Smooth muscle cell (in vitro differentiated cells): ENCODE results near the gene DCTN3. TPM values are rescaled to one million over a fixed set of nuclear protein-coding genes. Genes with fewer than 3 reads are reported as not detected.

Source experiments
- DNase-seq: peaks from one replicate; lab custom pipeline; 2025; ENCODE audit not compliant: unreplicated experiment; lab: John Stamatoyannopoulos, UW
- H2AFZ ChIP-seq: fragments of 200-600 bp; sonication (generic); 2 replicates; pipeline ENCODE4 v1.6.0; 2016; ENCODE audit warnings: antibody characterized with exemption, low read depth, mild to moderate bottlenecking
- H3F3A ChIP-seq: fragments of 200-600 bp; sonication (generic); 2 replicates; pipeline ENCODE4 v1.6.0; 2017; ENCODE audit warnings: antibody characterized with exemption, low read depth
- H3K27ac ChIP-seq: fragments of 200-600 bp; sonication (generic); 2 replicates; pipeline ENCODE4 v1.5.1; 2016; ENCODE audit warnings: low read depth, mild to moderate bottlenecking
- H3K27me3 ChIP-seq: fragments of 200-600 bp; sonication (generic); 2 replicates; pipeline ENCODE4 v1.6.1; 2016; ENCODE audit warnings: low read depth, mild to moderate bottlenecking
- H3K36me3 ChIP-seq: fragments of 200-600 bp; sonication (generic); 2 replicates; pipeline ENCODE4 v1.5.1; 2016; ENCODE audit warnings: low read depth
- H3K4me1 ChIP-seq: fragments of 200-600 bp; sonication (generic); 2 replicates; pipeline ENCODE4 v1.5.1; 2016; ENCODE audit warnings: low read depth
- H3K4me2 ChIP-seq: fragments of 200-600 bp; sonication (generic); 2 replicates; pipeline ENCODE4 v1.6.0; 2016; ENCODE audit warnings: mild to moderate bottlenecking
- H3K4me3 ChIP-seq: fragments of 200-600 bp; sonication (generic); 2 replicates; pipeline ENCODE4 v1.5.1; 2016; ENCODE audit warnings: mild to moderate bottlenecking
- H3K79me2 ChIP-seq: fragments of 200-600 bp; sonication (generic); 2 replicates; pipeline ENCODE4 v1.6.0; 2016; ENCODE audit warnings: low read depth, mild to moderate bottlenecking
- H3K9ac ChIP-seq: fragments of 200-600 bp; sonication (generic); 2 replicates; pipeline ENCODE4 v1.6.0; 2016; ENCODE audit warnings: low read depth
- H3K9me3 ChIP-seq: fragments of 200-600 bp; sonication (generic); replicated peaks from 2 replicates; pipeline ENCODE4 v1.5.1; 2016; ENCODE audit warnings: low read depth
- H4K20me1 ChIP-seq: fragments of 200-600 bp; sonication (generic); 2 replicates; pipeline ENCODE4 v1.6.0; 2016; ENCODE audit warnings: low read depth
- WGBS: methylation state at CpG from one replicate; pipeline ENCODE4 v1.1.7; 2016; ENCODE audit warnings: low lambda C conversion rate; 5-methylcytosine and 5-hydroxymethylcytosine counted together
- polyA plus RNA-seq: library from polyadenylated mRNA; unstranded; fragments of >200 nt; fragmentation: Nextera tagmentation; extraction: Ambion mirVana; gene quantifications from 2 replicates; pipeline ENCODE4 v1.2.1, GENCODE V29; 2016
- total RNA-seq: library from RNA; depleted of rRNA; stranded (reverse); fragments of >200 nt; gene quantifications from 2 replicates; pipeline ENCODE4 v1.2.3, GENCODE V29; 2014
- TF ChIP-seq, protein P1 (sequence below): fragments of 200-600 bp; sonication (generic); IDR thresholded peaks from 2 replicates; pipeline ENCODE4 v1.5.1; 2017; ENCODE audit warnings: borderline replicate concordance, mild to moderate bottlenecking, antibody characterized with exemption; ENCODE audit not compliant: insufficient read depth, poor library complexity, severe bottlenecking

Gene DCTN3
- total and polyA plus RNA-seq, 2 experiments from 2014 or later = 87.6 to 142 TPM

DNA sequence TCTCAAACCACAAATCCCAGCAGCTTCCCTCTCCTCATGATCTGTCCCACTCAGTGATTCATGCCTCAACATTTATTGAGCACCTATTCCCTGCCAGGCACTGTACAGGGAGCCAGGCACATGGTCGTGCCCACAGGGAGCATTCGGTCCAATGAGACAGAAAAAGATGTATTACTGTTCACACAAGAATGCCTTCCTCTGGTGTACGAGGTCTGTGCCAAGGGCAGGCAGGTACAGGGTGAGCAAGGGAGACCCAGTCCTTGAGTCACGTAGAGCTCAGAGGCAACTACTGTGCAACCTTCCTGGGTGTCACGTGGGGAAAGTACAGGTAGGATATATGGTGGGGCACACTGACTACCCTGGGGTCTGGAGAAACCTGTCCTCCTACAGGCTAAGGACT, 35.3 kb downstream of the DCTN3 start:
- Histone ChIP-seq H3K4me1 (peaks cover 14% of the 10 kb centered on the region), H3K9ac (no peak overlapping the region), H2AFZ (no peak overlapping the region), H3K9me3 (no peaks in the 10 kb centered on the region), H4K20me1 (no peaks in the 10 kb centered on the region), H3K27me3 (peaks cover 8% of the 10 kb centered on the region), H3K79me2 (peaks cover 71% of the 10 kb centered on the region), H3K36me3 (no peaks in the 10 kb centered on the region), H3K4me3 (no peak overlapping the region), H3K4me2 (no peak overlapping the region), H3F3A (peaks cover 7% of the 10 kb centered on the region), H3K27ac (no peak overlapping the region)
- no peak for DNase-seq
- 90% methylated on average over 5 of the region's 5 CpGs for WGBS
- TF ChIP-seq, protein P1, sequence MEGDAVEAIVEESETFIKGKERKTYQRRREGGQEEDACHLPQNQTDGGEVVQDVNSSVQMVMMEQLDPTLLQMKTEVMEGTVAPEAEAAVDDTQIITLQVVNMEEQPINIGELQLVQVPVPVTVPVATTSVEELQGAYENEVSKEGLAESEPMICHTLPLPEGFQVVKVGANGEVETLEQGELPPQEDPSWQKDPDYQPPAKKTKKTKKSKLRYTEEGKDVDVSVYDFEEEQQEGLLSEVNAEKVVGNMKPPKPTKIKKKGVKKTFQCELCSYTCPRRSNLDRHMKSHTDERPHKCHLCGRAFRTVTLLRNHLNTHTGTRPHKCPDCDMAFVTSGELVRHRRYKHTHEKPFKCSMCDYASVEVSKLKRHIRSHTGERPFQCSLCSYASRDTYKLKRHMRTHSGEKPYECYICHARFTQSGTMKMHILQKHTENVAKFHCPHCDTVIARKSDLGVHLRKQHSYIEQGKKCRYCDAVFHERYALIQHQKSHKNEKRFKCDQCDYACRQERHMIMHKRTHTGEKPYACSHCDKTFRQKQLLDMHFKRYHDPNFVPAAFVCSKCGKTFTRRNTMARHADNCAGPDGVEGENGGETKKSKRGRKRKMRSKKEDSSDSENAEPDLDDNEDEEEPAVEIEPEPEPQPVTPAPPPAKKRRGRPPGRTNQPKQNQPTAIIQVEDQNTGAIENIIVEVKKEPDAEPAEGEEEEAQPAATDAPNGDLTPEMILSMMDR = no peak

DNA sequence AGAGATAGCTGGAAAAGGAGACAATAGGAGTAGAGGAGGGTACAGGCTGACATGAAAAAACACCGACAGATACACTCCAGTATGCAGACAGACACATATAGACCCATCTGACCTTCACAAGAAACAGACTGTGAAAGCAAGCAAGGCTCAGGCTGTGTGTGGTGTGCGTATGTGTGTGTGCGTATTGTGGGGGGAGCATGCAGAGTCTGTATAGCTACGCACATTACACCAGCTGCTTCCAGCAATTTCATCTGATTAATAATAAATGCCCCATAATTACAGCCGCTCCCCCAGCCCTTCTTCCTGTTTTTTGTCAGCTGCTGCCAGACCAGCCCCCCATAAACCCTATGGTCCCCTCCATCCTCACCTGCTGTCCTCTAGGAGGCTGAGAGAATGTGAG, 37.5 kb downstream of the DCTN3 start:
- DNase-seq = no peak
- no peak overlapping the region for H3K4me2 ChIP-seq
- no peak overlapping the region for H3K4me3 ChIP-seq
- peaks cover 7% of the 10 kb centered on the region for H3F3A ChIP-seq
- H3K79me2 ChIP-seq = peaks cover 65% of the 10 kb centered on the region
- H3K27me3 ChIP-seq = peaks cover 9% of the 10 kb centered on the region
- H3K4me1 ChIP-seq = peaks cover 29% of the 10 kb centered on the region
- H4K20me1 ChIP-seq = no peaks in the 10 kb centered on the region
- no peaks in the 10 kb centered on the region for H3K9me3 ChIP-seq
- no peak overlapping the region for H2AFZ ChIP-seq
- H3K9ac ChIP-seq = no peak overlapping the region
- no peak overlapping the region for H3K27ac ChIP-seq
- H3K36me3 ChIP-seq = no peaks in the 10 kb centered on the region
- 87% methylated on average over 5 of the region's 5 CpGs for WGBS
- TF ChIP-seq, protein P1 = no peak

DNA sequence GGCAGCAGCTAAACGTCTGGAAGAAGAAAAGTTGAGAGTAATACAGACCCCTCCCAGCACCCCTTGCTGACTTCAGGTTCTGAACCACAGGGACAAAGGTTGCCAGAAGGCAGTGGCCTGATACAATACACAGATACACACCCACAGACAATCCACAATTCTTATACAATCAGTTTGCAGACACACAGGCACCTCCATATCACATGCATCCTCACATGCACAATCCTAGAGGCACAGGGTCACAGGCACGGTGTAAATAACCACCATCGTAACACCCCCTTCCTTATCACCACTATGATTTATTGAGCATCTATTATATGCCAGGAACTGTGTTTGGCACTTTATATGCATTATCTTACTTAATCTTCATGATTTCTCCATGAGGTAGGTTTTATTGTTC, 39.0 kb downstream of the DCTN3 start:
- Histone ChIP-seq H3K4me1 (peaks cover 40% of the 10 kb centered on the region), H3K9ac (no peak overlapping the region), H3K9me3 (no peaks in the 10 kb centered on the region), H3K27ac (no peak overlapping the region), H3K36me3 (no peaks in the 10 kb centered on the region), H3K27me3 (peaks cover 9% of the 10 kb centered on the region), H3K79me2 (peaks cover 50% of the 10 kb centered on the region), H3K4me3 (no peak overlapping the region), H3F3A (no peaks in the 10 kb centered on the region), H3K4me2 (no peak overlapping the region), H4K20me1 (peaks cover 3% of the 10 kb centered on the region), H2AFZ (no peak overlapping the region)
- 76% methylated on average over 3 of the region's 3 CpGs for WGBS
- TF ChIP-seq, protein P1 = no peak
- no peak for DNase-seq

DNA sequence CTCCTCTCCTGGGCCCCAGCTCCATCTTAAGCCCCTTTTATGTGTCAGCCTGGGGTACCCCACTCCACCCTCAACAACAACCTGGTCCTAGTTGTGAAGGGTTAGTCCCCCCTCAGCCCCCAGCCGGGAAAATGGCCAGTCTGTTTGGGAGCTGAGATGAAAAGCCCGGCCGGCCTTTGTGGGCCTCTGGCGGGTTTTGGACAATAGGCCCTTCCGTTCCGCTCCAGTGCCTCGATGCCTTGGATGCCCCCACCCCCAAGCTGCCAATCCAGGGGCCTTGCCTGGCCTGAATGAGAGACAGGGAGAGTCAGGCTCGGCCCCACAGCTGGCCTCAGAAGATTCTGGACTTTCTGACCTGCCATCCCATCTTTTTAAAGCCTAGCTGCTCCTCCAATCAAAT, 39.9 kb downstream of the DCTN3 start:
- H4K20me1 ChIP-seq = peaks cover 3% of the 10 kb centered on the region
- H2AFZ ChIP-seq = no peak overlapping the region
- no peak overlapping the region for H3K27ac ChIP-seq
- H3K36me3 ChIP-seq = no peaks in the 10 kb centered on the region
- H3K4me1 ChIP-seq = peaks cover 47% of the 10 kb centered on the region
- peaks cover 4% of the 10 kb centered on the region for H3F3A ChIP-seq
- no peak overlapping the region for H3K4me3 ChIP-seq
- TF ChIP-seq, protein P1 = no peak
- 64% methylated on average over 8 of the region's 8 CpGs for whole genome bisulfite sequencing
- H3K27me3 ChIP-seq = peaks cover 9% of the 10 kb centered on the region
- no peak for DNase-seq
- H3K9ac ChIP-seq = no peak overlapping the region
- no peaks in the 10 kb centered on the region for H3K9me3 ChIP-seq
- peaks cover 41% of the 10 kb centered on the region for H3K79me2 ChIP-seq
- H3K4me2 ChIP-seq = no peak overlapping the region
